ENCODE measurements around the gene CENPV.

The CENPV gene

GRCh38 chr17:16383216-16383615 lies 29.9 kb upstream of the CENPV start:
- DNase-seq: no peak
- Histone ChIP-seq H3K27me3 (replicated peaks; ENCODE audit: control insufficient read depth, insufficient read depth, low read length, poor library complexity, severe bottlenecking) (no peaks in the 10 kb centered on the region), H3K9me3 (ENCODE audit: control insufficient read depth, low read length) (no peaks in the 10 kb centered on the region), H3K27ac (ENCODE audit: insufficient read depth, low read length, poor library complexity, severe bottlenecking) (no peak overlapping the region), H3K4me1 (ENCODE audit: control insufficient read depth, insufficient read depth, low read length, poor library complexity, severe bottlenecking) (peaks cover 7% of the 10 kb centered on the region), H3K36me3 (ENCODE audit: control insufficient read depth, insufficient read depth, low read length) (peaks cover 15% of the 10 kb centered on the region), H3K4me3 (ENCODE audit: insufficient read depth, low read depth, low read length, poor library complexity, severe bottlenecking) (no peak overlapping the region)

- Histone ChIP-seq H3K4me3 (ENCODE audit: insufficient read depth, low read depth, low read length, poor library complexity, severe bottlenecking) (peak overlapping the region; percentile 62), H3K36me3 (ENCODE audit: control insufficient read depth, insufficient read depth, low read length) (peaks cover 15% of the 10 kb centered on the region), H3K27me3 (replicated peaks; ENCODE audit: control insufficient read depth, insufficient read depth, low read length, poor library complexity, severe bottlenecking) (no peaks in the 10 kb centered on the region), H3K27ac (ENCODE audit: insufficient read depth, low read length, poor library complexity, severe bottlenecking) (peak overlapping the region; percentile 90), H3K4me1 (ENCODE audit: control insufficient read depth, insufficient read depth, low read length, poor library complexity, severe bottlenecking) (peaks cover 7% of the 10 kb centered on the region), H3K9me3 (ENCODE audit: control insufficient read depth, low read length) (no peaks in the 10 kb centered on the region)
- no peak for DNase-seq
Measured at GRCh38 chr17:16381496-16381820, 28.2 kb upstream of the CENPV start.

DNA sequence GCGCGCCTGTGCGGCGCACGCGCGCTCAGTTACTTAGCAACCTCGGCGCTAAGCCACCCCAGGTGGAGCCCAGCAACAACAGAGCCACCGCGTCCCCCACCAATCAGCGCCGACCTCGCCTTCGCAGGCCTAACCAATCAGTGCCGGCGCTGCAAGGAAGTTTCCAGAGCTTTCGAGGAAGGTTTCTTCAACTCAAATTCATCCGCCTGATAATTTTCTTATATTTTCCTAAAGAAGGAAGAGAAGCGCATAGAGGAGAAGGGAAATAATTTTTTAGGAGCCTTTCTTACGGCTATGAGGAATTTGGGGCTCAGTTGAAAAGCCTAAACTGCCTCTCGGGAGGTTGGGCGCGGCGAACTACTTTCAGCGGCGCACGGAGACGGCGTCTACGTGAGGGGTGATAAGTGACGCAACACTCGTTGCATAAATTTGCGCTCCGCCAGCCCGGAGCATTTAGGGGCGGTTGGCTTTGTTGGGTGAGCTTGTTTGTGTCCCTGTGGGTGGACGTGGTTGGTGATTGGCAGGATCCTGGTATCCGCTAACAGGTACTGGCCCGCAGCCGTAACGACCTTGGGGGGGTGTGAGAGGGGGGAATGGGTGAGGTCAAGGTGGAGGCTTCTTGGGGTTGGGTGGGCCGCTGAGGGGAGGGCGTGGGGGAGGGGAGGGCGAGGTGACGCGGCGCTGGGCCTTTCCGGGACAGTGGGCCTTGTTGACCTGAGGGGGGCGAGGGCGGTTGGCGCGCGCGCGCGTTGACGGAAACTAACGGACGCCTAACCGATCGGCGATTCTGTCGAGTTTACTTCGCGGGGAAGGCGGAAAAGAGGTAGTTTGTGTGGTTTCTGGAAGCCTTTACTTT lies 27.6 kb upstream of the CENPV start, which contains the start of gene UBB:
TSS of gene UBB (plus strand) at position 452 of the 856 bp plus-strand sequence. CDS start 817 bp downstream, outside the sequence.
- peak; percentile 92 to 94 (median 93) for DNase-seq
- Histone ChIP-seq H3K36me3 (ENCODE audit: control insufficient read depth, insufficient read depth, low read length) (peaks cover 15% of the 10 kb centered on the region), H3K9me3 (ENCODE audit: control insufficient read depth, low read length) (no peaks in the 10 kb centered on the region), H3K27me3 (replicated peaks; ENCODE audit: control insufficient read depth, insufficient read depth, low read length, poor library complexity, severe bottlenecking) (no peaks in the 10 kb centered on the region), H3K27ac (ENCODE audit: insufficient read depth, low read length, poor library complexity, severe bottlenecking) (peak within 1 kb of the TSS; percentile 90), H3K4me3 (ENCODE audit: insufficient read depth, low read depth, low read length, poor library complexity, severe bottlenecking) (peak within 1 kb of the TSS; percentile 62), H3K4me1 (ENCODE audit: control insufficient read depth, insufficient read depth, low read length, poor library complexity, severe bottlenecking) (peaks cover 7% of the 10 kb centered on the region)

GRCh38 chr17:16379654-16380053 lies 26.4 kb upstream of the CENPV start:
- no peaks in the 10 kb centered on the region for H3K27me3 ChIP-seq (replicated peaks; ENCODE audit: control insufficient read depth, insufficient read depth, low read length, poor library complexity, severe bottlenecking)
- H3K27ac ChIP-seq (ENCODE audit: insufficient read depth, low read length, poor library complexity, severe bottlenecking): no peak overlapping the region
- H3K4me3 ChIP-seq (ENCODE audit: insufficient read depth, low read depth, low read length, poor library complexity, severe bottlenecking): no peak overlapping the region
- H3K36me3 ChIP-seq (ENCODE audit: control insufficient read depth, insufficient read depth, low read length): peaks cover 15% of the 10 kb centered on the region
- no peaks in the 10 kb centered on the region for H3K9me3 ChIP-seq (ENCODE audit: control insufficient read depth, low read length)
- peaks cover 7% of the 10 kb centered on the region for H3K4me1 ChIP-seq (ENCODE audit: control insufficient read depth, insufficient read depth, low read length, poor library complexity, severe bottlenecking)
- no peak for DNase-seq

GRCh38 chr17:16378636-16379282 lies 25.5 kb upstream of the CENPV start:
- Histone ChIP-seq H3K27me3 (replicated peaks; ENCODE audit: control insufficient read depth, insufficient read depth, low read length, poor library complexity, severe bottlenecking) (no peaks in the 10 kb centered on the region), H3K36me3 (ENCODE audit: control insufficient read depth, insufficient read depth, low read length) (peaks cover 15% of the 10 kb centered on the region), H3K27ac (ENCODE audit: insufficient read depth, low read length, poor library complexity, severe bottlenecking) (no peak overlapping the region), H3K9me3 (ENCODE audit: control insufficient read depth, low read length) (no peaks in the 10 kb centered on the region), H3K4me1 (ENCODE audit: control insufficient read depth, insufficient read depth, low read length, poor library complexity, severe bottlenecking) (peaks cover 7% of the 10 kb centered on the region), H3K4me3 (ENCODE audit: insufficient read depth, low read depth, low read length, poor library complexity, severe bottlenecking) (no peak overlapping the region)
- DNase-seq: no peak

DNA sequence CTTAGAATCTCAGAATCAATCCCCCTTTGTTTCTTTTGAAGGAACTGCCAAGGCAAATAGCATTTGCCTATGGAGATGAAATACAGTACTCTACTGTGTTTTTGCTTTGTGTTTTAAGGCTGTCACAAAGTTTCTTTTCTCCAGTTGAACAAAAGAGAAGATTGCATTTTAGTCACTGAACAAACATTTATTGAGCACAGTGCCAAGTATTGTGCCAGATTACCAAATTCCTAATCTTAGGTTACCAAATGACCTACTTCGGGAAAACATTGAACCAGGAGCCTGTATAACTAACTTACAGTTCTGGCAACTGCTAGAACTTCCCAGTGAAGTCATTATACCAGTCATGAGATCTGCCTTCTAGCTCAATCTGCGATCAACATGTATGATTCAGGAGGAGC lies 24.7 kb upstream of the CENPV start:
- H3K27ac ChIP-seq (ENCODE audit: insufficient read depth, low read length, poor library complexity, severe bottlenecking): no peak overlapping the region
- no peak for DNase-seq
- H3K4me3 ChIP-seq (ENCODE audit: insufficient read depth, low read depth, low read length, poor library complexity, severe bottlenecking): no peak overlapping the region
- peaks cover 7% of the 10 kb centered on the region for H3K4me1 ChIP-seq (ENCODE audit: control insufficient read depth, insufficient read depth, low read length, poor library complexity, severe bottlenecking)
- H3K9me3 ChIP-seq (ENCODE audit: control insufficient read depth, low read length): no peaks in the 10 kb centered on the region
- H3K36me3 ChIP-seq (ENCODE audit: control insufficient read depth, insufficient read depth, low read length): peaks cover 8% of the 10 kb centered on the region
- H3K27me3 ChIP-seq (replicated peaks; ENCODE audit: control insufficient read depth, insufficient read depth, low read length, poor library complexity, severe bottlenecking): no peaks in the 10 kb centered on the region

GRCh38 chr17:16374146-16374938 lies 21.1 kb upstream of the CENPV start:
- no peaks in the 10 kb centered on the region for H3K36me3 ChIP-seq (ENCODE audit: control insufficient read depth, insufficient read depth, low read length)
- DNase-seq: no peak
- H3K27ac ChIP-seq (ENCODE audit: insufficient read depth, low read length, poor library complexity, severe bottlenecking): no peak overlapping the region
- no peaks in the 10 kb centered on the region for H3K9me3 ChIP-seq (ENCODE audit: control insufficient read depth, low read length)
- no peaks in the 10 kb centered on the region for H3K4me1 ChIP-seq (ENCODE audit: control insufficient read depth, insufficient read depth, low read length, poor library complexity, severe bottlenecking)
- H3K27me3 ChIP-seq (replicated peaks; ENCODE audit: control insufficient read depth, insufficient read depth, low read length, poor library complexity, severe bottlenecking): no peaks in the 10 kb centered on the region
- no peak overlapping the region for H3K4me3 ChIP-seq (ENCODE audit: insufficient read depth, low read depth, low read length, poor library complexity, severe bottlenecking)

DNA sequence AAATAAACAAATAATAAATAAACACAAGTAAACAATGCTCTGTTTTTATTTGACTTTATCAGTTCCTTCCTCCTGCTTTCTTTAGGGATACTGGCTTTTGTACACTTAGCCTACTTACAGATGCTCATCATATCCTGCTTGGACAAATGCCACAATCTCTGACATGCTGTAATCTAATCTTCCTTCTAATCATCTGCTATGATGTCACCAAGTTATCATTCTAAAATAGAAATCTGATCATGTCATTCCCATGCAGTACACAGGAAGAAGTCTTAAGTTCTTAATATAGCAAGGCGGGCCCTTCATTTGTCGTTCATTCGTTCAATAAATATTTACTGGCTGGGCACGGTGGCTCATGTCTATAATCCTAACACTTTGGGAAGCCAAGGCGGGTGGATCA lies 18.5 kb upstream of the CENPV start:
- H3K4me1 ChIP-seq (ENCODE audit: control insufficient read depth, insufficient read depth, low read length, poor library complexity, severe bottlenecking): no peaks in the 10 kb centered on the region
- H3K36me3 ChIP-seq (ENCODE audit: control insufficient read depth, insufficient read depth, low read length): no peaks in the 10 kb centered on the region
- no peak for DNase-seq
- no peak overlapping the region for H3K4me3 ChIP-seq (ENCODE audit: insufficient read depth, low read depth, low read length, poor library complexity, severe bottlenecking)
- no peaks in the 10 kb centered on the region for H3K9me3 ChIP-seq (ENCODE audit: control insufficient read depth, low read length)
- no peak overlapping the region for H3K27ac ChIP-seq (ENCODE audit: insufficient read depth, low read length, poor library complexity, severe bottlenecking)
- H3K27me3 ChIP-seq (replicated peaks; ENCODE audit: control insufficient read depth, insufficient read depth, low read length, poor library complexity, severe bottlenecking): no peaks in the 10 kb centered on the region

DNA sequence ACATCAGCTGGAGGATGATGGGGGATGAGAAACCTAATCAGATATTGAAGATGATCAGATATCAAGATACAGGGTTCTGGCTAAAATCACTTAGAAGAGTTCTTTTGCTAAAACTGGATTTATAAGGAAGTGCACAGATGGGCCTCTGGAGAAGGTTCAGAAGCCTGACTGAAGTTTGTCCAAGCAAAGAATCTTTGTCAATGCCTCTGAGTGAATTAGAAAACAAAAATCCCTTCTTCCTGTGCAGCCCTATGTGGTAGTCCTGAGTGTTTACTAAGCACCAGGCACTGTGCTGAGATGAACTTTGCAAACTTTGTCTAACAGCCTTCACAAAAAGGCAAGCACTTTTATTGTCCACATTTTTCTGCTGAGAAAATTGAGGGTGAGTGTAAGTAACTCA lies 11.4 kb upstream of the CENPV start:
- no peak overlapping the region for H3K27ac ChIP-seq (ENCODE audit: insufficient read depth, low read length, poor library complexity, severe bottlenecking)
- no peak overlapping the region for H3K4me3 ChIP-seq (ENCODE audit: insufficient read depth, low read depth, low read length, poor library complexity, severe bottlenecking)
- H3K4me1 ChIP-seq (ENCODE audit: control insufficient read depth, insufficient read depth, low read length, poor library complexity, severe bottlenecking): no peaks in the 10 kb centered on the region
- H3K9me3 ChIP-seq (ENCODE audit: control insufficient read depth, low read length): no peaks in the 10 kb centered on the region
- no peaks in the 10 kb centered on the region for H3K27me3 ChIP-seq (replicated peaks; ENCODE audit: control insufficient read depth, insufficient read depth, low read length, poor library complexity, severe bottlenecking)
- no peak for DNase-seq
- no peaks in the 10 kb centered on the region for H3K36me3 ChIP-seq (ENCODE audit: control insufficient read depth, insufficient read depth, low read length)

Data from effector memory CD4-positive, alpha-beta T cell (primary cell).